ENCODE data around the gene CREB3L1. TPM values are rescaled to one million over a fixed set of nuclear protein-coding genes. Genes with fewer than 3 reads are reported as not detected.
"Not testable (repeated sequence)": the region's sequence is repeated elsewhere in the genome, so short reads cannot be mapped to it uniquely, and the experiment has no call there.

Gene CREB3L1
- total RNA-seq, 1 donor: 33.3 TPM

- no peaks in the 10 kb centered on the region for H4K20me1 ChIP-seq (ENCODE audit: insufficient read depth, low read length)
- no peak overlapping the region for H3K4me3 ChIP-seq (ENCODE audit: insufficient read depth, low read length)
- H3K27ac ChIP-seq (ENCODE audit: low read depth, low read length): peak overlapping the region; percentile 95
- TF ChIP-seq, protein P1, sequence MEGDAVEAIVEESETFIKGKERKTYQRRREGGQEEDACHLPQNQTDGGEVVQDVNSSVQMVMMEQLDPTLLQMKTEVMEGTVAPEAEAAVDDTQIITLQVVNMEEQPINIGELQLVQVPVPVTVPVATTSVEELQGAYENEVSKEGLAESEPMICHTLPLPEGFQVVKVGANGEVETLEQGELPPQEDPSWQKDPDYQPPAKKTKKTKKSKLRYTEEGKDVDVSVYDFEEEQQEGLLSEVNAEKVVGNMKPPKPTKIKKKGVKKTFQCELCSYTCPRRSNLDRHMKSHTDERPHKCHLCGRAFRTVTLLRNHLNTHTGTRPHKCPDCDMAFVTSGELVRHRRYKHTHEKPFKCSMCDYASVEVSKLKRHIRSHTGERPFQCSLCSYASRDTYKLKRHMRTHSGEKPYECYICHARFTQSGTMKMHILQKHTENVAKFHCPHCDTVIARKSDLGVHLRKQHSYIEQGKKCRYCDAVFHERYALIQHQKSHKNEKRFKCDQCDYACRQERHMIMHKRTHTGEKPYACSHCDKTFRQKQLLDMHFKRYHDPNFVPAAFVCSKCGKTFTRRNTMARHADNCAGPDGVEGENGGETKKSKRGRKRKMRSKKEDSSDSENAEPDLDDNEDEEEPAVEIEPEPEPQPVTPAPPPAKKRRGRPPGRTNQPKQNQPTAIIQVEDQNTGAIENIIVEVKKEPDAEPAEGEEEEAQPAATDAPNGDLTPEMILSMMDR (IDR thresholded peaks at IDR 0.05; ENCODE audit: extremely low read depth, low read depth, low read length): no peak
- H3K36me3 ChIP-seq (ENCODE audit: insufficient read depth, low read length): peaks cover 28% of the 10 kb centered on the region
- H3K4me2 ChIP-seq (ENCODE audit: insufficient read depth, low read length): no peak overlapping the region
- DNase-seq (ENCODE audit: insufficient read length, low spot score, missing footprints): no peak
- no peaks in the 10 kb centered on the region for H3K9me3 ChIP-seq (ENCODE audit: low read depth, low read length)
- no peak overlapping the region for H2AFZ ChIP-seq (ENCODE audit: low read length)
- H3K27me3 ChIP-seq (ENCODE audit: insufficient read depth, low read length): no peaks in the 10 kb centered on the region
- H3K79me2 ChIP-seq (ENCODE audit: insufficient read depth, low read length): peaks cover 57% of the 10 kb centered on the region
- peaks cover 47% of the 10 kb centered on the region for H3K4me1 ChIP-seq (ENCODE audit: insufficient read depth, low read length)
These were observed 22.8 kb downstream of the CREB3L1 start for GRCh38 chr11:46300270-46300669.

DNA sequence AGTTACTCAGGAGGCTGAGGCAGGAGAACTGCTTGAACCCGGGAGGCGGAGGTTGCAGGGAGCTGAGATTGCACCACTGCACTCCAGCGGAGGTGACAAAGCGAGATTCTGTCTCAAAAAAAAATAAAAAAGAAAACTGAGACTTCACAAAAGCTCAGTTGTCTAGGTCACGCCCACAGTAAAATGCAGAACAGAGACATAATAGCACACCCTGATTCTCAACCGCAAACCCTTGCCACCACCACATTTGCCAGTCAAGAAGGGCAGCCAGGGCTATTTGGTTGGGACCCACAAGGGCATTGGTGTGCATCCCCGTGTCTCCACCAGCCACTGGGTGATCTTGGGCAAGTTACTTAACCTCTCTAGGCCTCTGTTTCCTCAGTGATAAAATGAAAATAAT, 25.4 kb downstream of the CREB3L1 start:
- Histone ChIP-seq H4K20me1 (ENCODE audit: insufficient read depth, low read length) (peaks cover 9% of the 10 kb centered on the region), H3K9me3 (ENCODE audit: low read depth, low read length) (no peaks in the 10 kb centered on the region), H3K27me3 (ENCODE audit: insufficient read depth, low read length) (no peaks in the 10 kb centered on the region), H3K79me2 (ENCODE audit: insufficient read depth, low read length) (peaks cover 52% of the 10 kb centered on the region), H3K4me3 (ENCODE audit: insufficient read depth, low read length) (no peak overlapping the region), H2AFZ (ENCODE audit: low read length) (no peak overlapping the region), H3K27ac (ENCODE audit: low read depth, low read length) (no peak overlapping the region), H3K4me2 (ENCODE audit: insufficient read depth, low read length) (no peak overlapping the region), H3K36me3 (ENCODE audit: insufficient read depth, low read length) (peaks cover 40% of the 10 kb centered on the region), H3K4me1 (ENCODE audit: insufficient read depth, low read length) (peaks cover 28% of the 10 kb centered on the region)
- TF ChIP-seq, protein P1 (IDR thresholded peaks at IDR 0.05; ENCODE audit: extremely low read depth, low read depth, low read length): no peak
- DNase-seq (ENCODE audit: insufficient read length, low spot score, missing footprints): no peak

GRCh38 chr11:46304036-46304435, 26.6 kb downstream of the CREB3L1 start:
- H4K20me1 ChIP-seq (ENCODE audit: insufficient read depth, low read length): peaks cover 17% of the 10 kb centered on the region
- H3K36me3 ChIP-seq (ENCODE audit: insufficient read depth, low read length): peaks cover 49% of the 10 kb centered on the region
- peaks cover 26% of the 10 kb centered on the region for H3K4me1 ChIP-seq (ENCODE audit: insufficient read depth, low read length)
- not testable (repeated sequence) for H3K27me3 ChIP-seq (ENCODE audit: insufficient read depth, low read length); H2AFZ ChIP-seq (ENCODE audit: low read length); H3K4me2 ChIP-seq (ENCODE audit: insufficient read depth, low read length); H3K4me3 ChIP-seq (ENCODE audit: insufficient read depth, low read length); DNase-seq (ENCODE audit: insufficient read length, low spot score, missing footprints); H3K9me3 ChIP-seq (ENCODE audit: low read depth, low read length); H3K27ac ChIP-seq (ENCODE audit: low read depth, low read length)
- H3K79me2 ChIP-seq (ENCODE audit: insufficient read depth, low read length): peaks cover 53% of the 10 kb centered on the region

DNA sequence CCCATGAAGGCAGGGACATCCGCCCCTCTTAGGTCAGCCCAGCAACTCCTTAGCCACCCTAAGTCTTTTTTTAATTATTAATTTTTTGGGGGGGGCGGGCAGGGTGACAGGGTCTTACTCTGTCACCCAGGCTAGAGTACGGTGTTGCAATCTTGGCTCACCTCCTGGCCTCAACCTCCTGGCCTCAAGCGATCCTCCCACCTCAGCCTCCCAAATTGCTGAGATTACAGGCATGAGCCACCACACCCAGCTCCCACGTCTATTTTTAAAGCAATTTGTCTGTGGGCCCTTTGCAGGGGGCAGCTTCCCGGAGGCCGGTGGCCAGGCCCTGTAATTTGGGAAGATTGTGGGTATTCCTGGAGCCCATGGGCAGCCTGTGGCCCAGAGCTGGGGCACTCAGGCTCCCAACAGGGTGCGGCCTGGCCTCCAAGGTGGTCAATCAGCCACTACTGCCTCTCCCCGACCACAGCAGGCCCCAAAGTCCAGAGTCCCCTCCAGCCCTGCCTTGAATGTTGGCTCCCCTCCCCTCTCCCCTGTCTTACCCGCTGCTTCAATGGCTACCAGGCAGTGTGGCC, 27.2 kb downstream of the CREB3L1 start:
- H3K27ac ChIP-seq (ENCODE audit: low read depth, low read length): peak overlapping the region; percentile 33
- no peaks in the 10 kb centered on the region for H3K9me3 ChIP-seq (ENCODE audit: low read depth, low read length)
- TF ChIP-seq, protein P1 (IDR thresholded peaks at IDR 0.05; ENCODE audit: extremely low read depth, low read depth, low read length): no peak
- H3K4me2 ChIP-seq (ENCODE audit: insufficient read depth, low read length): no peak overlapping the region
- H3K79me2 ChIP-seq (ENCODE audit: insufficient read depth, low read length): peaks cover 56% of the 10 kb centered on the region
- DNase-seq (ENCODE audit: insufficient read length, low spot score, missing footprints): peak; percentile 34
- no peak overlapping the region for H2AFZ ChIP-seq (ENCODE audit: low read length)
- H3K4me1 ChIP-seq (ENCODE audit: insufficient read depth, low read length): peaks cover 26% of the 10 kb centered on the region
- peaks cover 55% of the 10 kb centered on the region for H3K36me3 ChIP-seq (ENCODE audit: insufficient read depth, low read length)
- no peak overlapping the region for H3K4me3 ChIP-seq (ENCODE audit: insufficient read depth, low read length)
- no peaks in the 10 kb centered on the region for H3K27me3 ChIP-seq (ENCODE audit: insufficient read depth, low read length)
- H4K20me1 ChIP-seq (ENCODE audit: insufficient read depth, low read length): peaks cover 21% of the 10 kb centered on the region

Data from osteoblast (primary cell).